ENCODE data around the gene GGACT. TPM values are rescaled to one million over a fixed set of nuclear protein-coding genes. Genes with fewer than 3 reads are reported as not detected.
A peak's percentile ranks its signal among the peaks of the same experiment; 100 is the strongest.

Gene GGACT
- total and polyA plus RNA-seq, 2 of the 8 experiments (the other 6 are each of a cell fraction or from before 2014, with no cell fraction given) = 1.1 to 1.5 TPM

GRCh38 chr13:100564444-100565223 is 24.0 kb downstream of the GGACT start:
- H2BK5ac ChIP-seq (ENCODE audit: low read depth, low read length) = no peak overlapping the region
- FAIRE-seq (peak; percentile 66), DNase-seq (ENCODE audit: low read depth in 1 of 2, low spot score in 2 of 2) (no peak)
- H2BK120ac ChIP-seq (replicated peaks; ENCODE audit: low read depth, low read length) = no peak overlapping the region
- H3K23me2 ChIP-seq (ENCODE audit: low read depth, low read length) = no peaks in the 10 kb centered on the region
- no peak overlapping the region for H3K4me3 ChIP-seq (ENCODE audit: extremely low read depth in 1 of 4, insufficient read depth in 2 of 4, low read depth in 3 of 4, low read length in 4 of 4)
- H3K4me2 ChIP-seq (ENCODE audit: insufficient read depth in 1 of 2, low read depth in 2 of 2, low read length in 2 of 2) = no peak overlapping the region
- no peaks in the 10 kb centered on the region for H4K20me1 ChIP-seq (replicated peaks in 1 of 2; ENCODE audit: control insufficient read depth in 1 of 2, insufficient read depth in 2 of 2, low read length in 2 of 2)
- no peak overlapping the region for H3K27ac ChIP-seq (ENCODE audit: low read depth, low read length)
- H4K8ac ChIP-seq (ENCODE audit: extremely low read depth, insufficient read depth, low read length) = no peak overlapping the region
- no peak overlapping the region for H2BK15ac ChIP-seq (ENCODE audit: low read length)
- H3K4me1 ChIP-seq (replicated peaks in 1 of 4; ENCODE audit: control insufficient read depth in 3 of 4, insufficient read depth in 4 of 4, low read length in 3 of 4) = no peaks in the 10 kb centered on the region
- ChIA-PET CTCF (ENCODE audit: partially characterized antibody) (interaction anchor here (0.6 to 1.2 kb wide), 5 partner anchors 8 to 526 kb away, joined by 3 to 7 read pairs (median 4); no protein-coding TSS in a partner anchor), POLR2A (ENCODE audit: partially characterized antibody) (no interaction called here)
- no peak overlapping the region for H3K18ac ChIP-seq (ENCODE audit: extremely low read depth, low read length)
- H2BK12ac ChIP-seq (ENCODE audit: low read depth, low read length) = no peak overlapping the region
- H3K79me1 ChIP-seq (ENCODE audit: low read depth, low read length) = no peaks in the 10 kb centered on the region; the same call in 1 of the 2 replicates
- no peak overlapping the region for H4K91ac ChIP-seq (replicated peaks; ENCODE audit: insufficient read length, low read length)
- H3K27me3 ChIP-seq (replicated peaks in 1 of 4; ENCODE audit: control insufficient read depth in 3 of 4, extremely low read depth in 1 of 4, insufficient read depth in 3 of 4, low read length in 3 of 4) = no peaks in the 10 kb centered on the region
- no peaks in the 10 kb centered on the region for H3K79me2 ChIP-seq (ENCODE audit: control insufficient read depth in 1 of 2, insufficient read depth in 2 of 2, low read length in 2 of 2)
- H3K56ac ChIP-seq (replicated peaks; ENCODE audit: insufficient read length, low read depth, low read length) = no peak overlapping the region
- peaks cover 7 to 19% of the 10 kb centered on the region in 2 experiments; a peak in 3 of 4 replicates for H3K9me3 ChIP-seq (ENCODE audit: insufficient read depth in 2 of 2, low read depth in 1 of 2, low read length in 1 of 2)
- H2AK5ac ChIP-seq (ENCODE audit: low read depth, low read length) = no peak overlapping the region
- WGBS, 2 experiments (ENCODE audit: extremely low coverage in 1 of 2, insufficient coverage in 1 of 2, insufficient read length in 1 of 2, insufficient replicate concordance in 2 of 2, low coverage in 1 of 2, low lambda C conversion rate in 2 of 2, missing lambda C conversion rate in 1 of 2) = 90% methylated on average over 13 of the region's 13 CpGs; no CpG with 5 or more reads in 1 of the 2 experiments
- H3K36me3 ChIP-seq (ENCODE audit: control insufficient read depth in 2 of 4, insufficient read depth in 4 of 4, low read length in 3 of 4) = no peaks in the 10 kb centered on the region
- no peak overlapping the region for H3K9ac ChIP-seq (replicated peaks in 1 of 4; ENCODE audit: extremely low read depth in 1 of 4, low read depth in 3 of 4, low read length in 3 of 4)
- no peak overlapping the region for H4K5ac ChIP-seq (ENCODE audit: insufficient read length, low read depth, low read length)
- H3K23ac ChIP-seq (ENCODE audit: insufficient read length) = no peak overlapping the region
- no peak overlapping the region for H3K4ac ChIP-seq (replicated peaks; ENCODE audit: insufficient read length, low read depth, low read length)
- no peak overlapping the region for H2BK20ac ChIP-seq (ENCODE audit: low read length)
- TF ChIP-seq SP1 (IDR thresholded peaks at IDR 0.05; ENCODE audit: low read depth, low read length) (no peak), HDAC6 (IDR thresholded peaks at IDR 0.05; ENCODE audit: low read depth, low read length) (no peak), GABPA (IDR thresholded peaks at IDR 0.05; ENCODE audit: borderline replicate concordance, insufficient read depth, low read length) (no peak), RAD21 (IDR thresholded peaks at IDR 0.05 in 1 of 2, conservative IDR thresholded peaks at IDR 0.05 in 1 of 2; ENCODE audit: low read depth in 2 of 2, low read length in 2 of 2) (peak; percentile 16 to 32; a peak in 2 of 4 replicates), NRF1 (IDR thresholded peaks at IDR 0.05; ENCODE audit: low read depth, low read length) (no peak), TCF12 (IDR thresholded peaks at IDR 0.05; ENCODE audit: low read depth, low read length) (no peak), SP4 (IDR thresholded peaks at IDR 0.05; ENCODE audit: low read length) (no peak)
- H3K14ac ChIP-seq (ENCODE audit: insufficient read length) = no peak overlapping the region
- H2AFZ ChIP-seq (ENCODE audit: low read length) = no peak overlapping the region

Data from H1 (cell line).